ENCODE measurements around the gene FAM20C.

FAM20C gene

DNA sequence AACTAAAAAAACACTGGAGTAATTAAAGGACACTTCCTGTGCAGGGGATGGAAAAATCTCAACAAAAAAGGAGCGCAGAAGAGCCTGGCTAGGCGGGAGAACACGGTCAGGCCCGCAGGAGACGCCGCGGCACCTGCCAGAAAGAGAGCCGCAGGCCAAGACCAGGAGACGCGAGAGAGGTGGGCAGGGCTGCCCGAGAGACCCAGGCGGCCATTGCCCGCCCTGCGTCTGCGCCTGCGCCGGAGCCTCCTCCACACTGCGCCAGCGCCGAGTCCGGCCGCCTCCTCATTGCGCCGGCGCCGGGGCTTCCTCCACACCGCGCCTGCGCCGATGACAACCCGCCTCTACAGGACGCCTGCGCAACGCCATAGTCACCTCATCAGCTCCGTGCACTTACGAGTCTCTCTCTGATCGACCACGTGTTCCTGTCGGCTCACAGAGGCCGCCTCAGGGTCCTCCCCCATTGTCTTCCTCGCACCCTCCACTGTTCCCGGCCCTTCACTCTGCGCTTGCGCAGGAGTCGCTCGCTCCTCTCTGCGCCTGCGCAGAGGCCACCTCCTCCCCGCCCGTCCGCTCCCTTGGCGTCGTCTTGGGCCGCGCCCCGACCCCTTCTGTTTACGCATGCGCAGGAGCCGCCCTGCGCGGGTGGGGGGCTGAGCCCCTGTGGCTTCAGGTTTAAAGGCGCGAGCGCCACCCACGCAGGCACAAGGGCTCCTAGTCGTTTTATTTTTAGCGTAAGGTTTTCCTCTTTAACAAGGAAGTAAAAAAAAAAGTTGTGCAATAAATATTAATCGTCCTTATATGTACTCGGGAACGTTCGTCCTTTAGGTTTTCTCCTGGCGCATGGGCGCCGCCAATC is 43.2 kb upstream of the FAM20C start:
- TF ChIP-seq, protein P1, sequence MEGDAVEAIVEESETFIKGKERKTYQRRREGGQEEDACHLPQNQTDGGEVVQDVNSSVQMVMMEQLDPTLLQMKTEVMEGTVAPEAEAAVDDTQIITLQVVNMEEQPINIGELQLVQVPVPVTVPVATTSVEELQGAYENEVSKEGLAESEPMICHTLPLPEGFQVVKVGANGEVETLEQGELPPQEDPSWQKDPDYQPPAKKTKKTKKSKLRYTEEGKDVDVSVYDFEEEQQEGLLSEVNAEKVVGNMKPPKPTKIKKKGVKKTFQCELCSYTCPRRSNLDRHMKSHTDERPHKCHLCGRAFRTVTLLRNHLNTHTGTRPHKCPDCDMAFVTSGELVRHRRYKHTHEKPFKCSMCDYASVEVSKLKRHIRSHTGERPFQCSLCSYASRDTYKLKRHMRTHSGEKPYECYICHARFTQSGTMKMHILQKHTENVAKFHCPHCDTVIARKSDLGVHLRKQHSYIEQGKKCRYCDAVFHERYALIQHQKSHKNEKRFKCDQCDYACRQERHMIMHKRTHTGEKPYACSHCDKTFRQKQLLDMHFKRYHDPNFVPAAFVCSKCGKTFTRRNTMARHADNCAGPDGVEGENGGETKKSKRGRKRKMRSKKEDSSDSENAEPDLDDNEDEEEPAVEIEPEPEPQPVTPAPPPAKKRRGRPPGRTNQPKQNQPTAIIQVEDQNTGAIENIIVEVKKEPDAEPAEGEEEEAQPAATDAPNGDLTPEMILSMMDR (IDR thresholded peaks at IDR 0.05; ENCODE audit: low read length, missing control alignments), result no peak
- DNase-seq (ENCODE audit: low read depth), result peak; percentile 100
- peak overlapping the region; percentile 69 for H3K4me3 ChIP-seq (replicated peaks; ENCODE audit: low read depth, low read length)

DNA sequence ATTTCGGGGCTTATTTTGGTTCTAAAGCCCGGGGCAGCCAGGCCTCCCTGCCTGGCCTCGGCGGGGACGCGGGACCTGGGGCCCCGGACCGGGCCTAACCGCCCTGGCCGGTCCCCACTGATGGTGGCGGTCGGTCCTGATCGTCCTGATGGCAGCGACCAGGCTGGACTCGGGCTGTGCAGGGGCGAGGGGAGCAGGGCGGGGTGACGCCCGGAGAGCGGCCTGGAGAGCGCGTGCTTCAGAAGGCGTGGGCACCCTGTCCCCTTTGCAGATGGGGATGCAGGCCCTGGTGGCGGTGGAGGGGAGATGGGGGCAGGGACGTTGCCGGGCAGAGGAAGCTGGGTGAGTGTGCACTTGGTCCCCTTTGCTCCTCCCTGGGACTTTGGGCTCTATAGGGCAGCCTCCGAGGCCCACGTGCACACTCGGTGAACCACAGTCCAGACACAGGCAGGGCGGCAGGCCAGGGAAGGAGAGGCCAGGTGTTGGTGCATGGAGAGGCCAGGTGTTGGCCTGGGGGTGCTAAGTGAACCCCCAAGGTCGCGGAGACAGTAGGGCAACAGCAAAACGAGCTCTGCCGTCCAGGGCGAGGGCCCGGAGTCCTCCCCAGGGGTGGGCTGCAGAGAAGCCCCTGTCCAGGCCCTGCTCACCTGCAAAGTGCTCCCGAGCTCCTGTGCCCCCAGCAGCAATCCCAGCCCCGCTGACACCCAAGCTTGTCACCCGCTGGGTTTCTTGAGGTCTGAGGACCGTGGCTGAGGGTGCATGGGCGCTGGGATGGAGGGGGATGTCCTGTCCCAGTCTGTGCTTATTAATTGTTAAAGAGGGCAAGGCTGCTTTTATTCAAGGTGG is 42.4 kb upstream of the FAM20C start:
- TF ChIP-seq, protein P1 (IDR thresholded peaks at IDR 0.05; ENCODE audit: low read length, missing control alignments), result no peak
- peak overlapping the region; percentile 69 for H3K4me3 ChIP-seq (replicated peaks; ENCODE audit: low read depth, low read length)
- no peak for DNase-seq (ENCODE audit: low read depth)

DNA sequence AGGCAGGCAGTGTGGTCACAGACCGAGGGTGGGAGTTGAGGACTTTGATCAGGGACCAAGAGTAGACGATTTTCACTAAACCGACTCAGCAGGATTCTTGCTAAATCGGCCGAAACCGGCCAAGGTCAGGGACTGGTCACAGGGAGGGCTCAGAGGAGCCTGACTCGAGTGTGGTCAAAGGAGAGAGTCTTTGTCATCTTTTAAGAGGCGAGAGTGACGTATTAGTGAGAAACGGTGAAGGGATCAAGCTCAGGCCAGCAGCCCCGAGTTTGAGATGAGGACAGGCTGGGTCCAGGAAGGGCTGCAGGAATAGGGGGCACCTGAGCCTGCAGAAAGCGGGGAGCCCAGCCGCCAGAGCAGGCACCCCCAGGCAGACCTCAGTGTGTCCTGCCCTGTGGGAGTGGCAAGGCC is 41.6 kb upstream of the FAM20C start:
- TF ChIP-seq, protein P1 (IDR thresholded peaks at IDR 0.05; ENCODE audit: low read length, missing control alignments), result no peak
- H3K4me3 ChIP-seq (replicated peaks; ENCODE audit: low read depth, low read length), result no peak overlapping the region
- DNase-seq (ENCODE audit: low read depth), result no peak

DNA sequence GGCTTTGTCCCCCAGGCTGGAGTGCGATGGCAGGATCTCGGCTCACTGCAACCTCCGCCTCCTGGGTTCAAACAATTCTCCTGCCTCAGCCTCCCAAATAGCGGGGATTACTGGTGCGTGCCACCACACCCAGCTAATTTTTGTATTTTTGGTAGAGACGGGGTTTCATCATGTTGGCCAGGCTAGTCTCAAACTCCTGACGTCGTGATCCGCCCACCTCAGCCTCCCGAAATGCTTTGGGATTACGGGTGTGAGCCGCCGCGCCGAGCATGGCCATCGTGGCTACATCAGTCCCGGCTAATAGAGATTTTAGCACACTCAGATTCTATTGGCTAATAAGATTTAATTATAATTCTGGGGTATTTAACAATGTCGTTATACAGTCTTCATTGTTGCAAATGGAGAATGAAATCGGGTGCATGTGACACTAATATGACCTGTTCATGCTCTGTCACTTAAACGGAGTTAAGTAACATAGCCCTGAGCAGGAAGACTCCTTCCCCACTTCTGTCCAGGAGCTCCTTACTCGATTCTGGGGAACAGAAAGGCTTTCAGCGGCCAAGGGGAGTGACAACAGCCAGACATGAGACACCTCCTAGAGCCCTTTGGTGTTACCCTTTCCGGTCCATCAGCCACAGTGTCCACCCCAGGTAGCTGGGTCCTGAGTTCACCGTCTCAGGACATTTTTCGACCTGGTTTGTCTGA is 40.9 kb upstream of the FAM20C start:
- DNase-seq (ENCODE audit: low read depth), result no peak
- TF ChIP-seq, protein P1 (IDR thresholded peaks at IDR 0.05; ENCODE audit: low read length, missing control alignments), result no peak
- no peak overlapping the region for H3K4me3 ChIP-seq (replicated peaks; ENCODE audit: low read depth, low read length)

DNA sequence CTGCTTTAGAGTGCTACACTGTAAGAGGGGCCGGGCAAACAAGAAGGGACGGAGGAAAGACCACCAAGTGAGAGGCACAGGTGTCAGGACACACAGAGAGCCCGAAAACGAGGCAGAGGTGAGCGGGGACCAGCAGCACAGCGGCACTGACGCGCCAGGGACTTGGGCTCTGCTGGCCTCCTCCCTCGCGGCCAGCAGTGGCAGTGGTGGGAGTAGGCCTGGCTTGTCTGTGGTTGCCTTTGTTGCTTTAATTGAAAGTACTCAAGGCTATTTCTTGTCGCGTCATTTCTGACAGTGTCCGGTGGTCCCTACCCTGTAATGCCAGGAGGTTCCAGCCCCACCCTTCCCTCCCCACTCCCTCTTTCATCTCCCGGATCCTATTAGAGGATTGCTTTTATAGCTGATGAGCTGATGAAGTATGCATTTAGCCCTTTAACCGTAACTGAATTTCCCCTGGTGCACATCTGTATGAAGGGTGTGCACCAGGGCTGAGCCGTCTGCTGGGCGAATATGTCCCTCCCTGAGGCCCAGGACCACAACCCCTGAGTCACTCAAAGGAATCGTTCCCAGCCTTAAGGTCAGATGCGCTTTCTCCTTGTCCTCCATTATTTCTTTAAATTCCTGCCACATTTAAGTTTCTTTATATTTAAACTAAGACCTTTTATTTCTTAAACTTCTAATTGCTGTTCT is 39.5 kb upstream of the FAM20C start:
- TF ChIP-seq, protein P1 (IDR thresholded peaks at IDR 0.05; ENCODE audit: low read length, missing control alignments), result no peak
- no peak overlapping the region for H3K4me3 ChIP-seq (replicated peaks; ENCODE audit: low read depth, low read length)
- no peak for DNase-seq (ENCODE audit: low read depth)

DNA sequence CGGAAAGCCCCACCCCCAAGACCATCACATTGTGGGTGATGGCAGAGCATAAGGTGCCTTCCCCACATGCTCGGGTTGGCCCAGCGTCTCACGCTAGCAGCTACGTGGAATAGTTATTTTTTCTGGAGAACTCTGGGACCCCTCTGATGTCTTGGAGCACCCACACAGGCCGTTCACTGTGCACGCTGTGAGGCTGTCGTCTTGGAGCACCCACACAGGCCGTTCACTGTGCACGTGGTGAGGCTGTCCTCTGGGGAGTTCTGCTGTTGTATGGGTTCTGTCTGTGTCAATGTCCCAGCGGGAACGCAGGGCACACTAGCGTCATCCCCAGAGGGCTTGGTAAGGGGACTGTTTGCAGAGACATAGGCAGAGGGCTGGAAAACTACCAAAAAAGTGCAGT is 38.8 kb upstream of the FAM20C start:
- no peak overlapping the region for H3K4me3 ChIP-seq (replicated peaks; ENCODE audit: low read depth, low read length)
- TF ChIP-seq, protein P1 (IDR thresholded peaks at IDR 0.05; ENCODE audit: low read length, missing control alignments), result no peak

More for the DNA sequence above, 38.8 kb upstream of the FAM20C start:
- no peak for DNase-seq (ENCODE audit: low read depth)

All from fibroblast of pulmonary artery (primary cell).